IMR-90 (cell line): ENCODE measurements around the gene C1R. TPM values are rescaled to one million over a fixed set of nuclear protein-coding genes. Genes with fewer than 3 reads are reported as not detected.

Experiments used
- ATAC-seq: fragments of 200-7000 bp; cut with Tn5 transposase; 2 replicates; pipeline ENCODE4 v1.9.1; 2020; ENCODE audit warnings: low read depth, mild to moderate bottlenecking, moderate library complexity
- BruUV-seq: library from RNA; stranded (reverse); fragments of 400-500 nt; replicated peaks from 2 replicates; lab custom pipeline; 2021; lab: Mats Ljungman, UMichigan
- CTCF ChIA-PET: fragments of 300-600 bp; formaldehyde crosslinking; extraction: SDS; loops from one replicate; lab custom pipeline; 2021; ENCODE audit warnings: antibody characterized with exemption; lab: Yijun Ruan, JAX
- POLR2A ChIA-PET: fragments of 300-600 bp; sonication (Branson Sonifier 250); formaldehyde crosslinking; loops from one replicate; lab custom pipeline; 2022; ENCODE audit warnings: antibody characterized with exemption; ENCODE audit not compliant: unreplicated experiment; lab: Charles Lee
- DNase-seq: peaks from one replicate; pipeline ENCODE4 v3.0.0; 2013
- H2AFZ ChIP-seq: replicated peaks from 2 replicates; pipeline ENCODE3; 2013; ENCODE audit warnings: low read length, mild to moderate bottlenecking; ENCODE audit not compliant: poor library complexity
- H2AK5ac ChIP-seq: 2 replicates; pipeline ENCODE4 v1.6.1; 2013; ENCODE audit warnings: low read depth, low read length, inconsistent platforms
- H2AK9ac ChIP-seq: replicated peaks from 2 replicates; pipeline ENCODE3; 2013; ENCODE audit warnings: mild to moderate bottlenecking, low read depth, low read length, moderate library complexity; ENCODE audit not compliant: poor library complexity
- H2BK120ac ChIP-seq: 2 replicates; pipeline ENCODE4 v1.6.1; 2013; ENCODE audit warnings: low read depth, low read length, inconsistent platforms
- H2BK15ac ChIP-seq: 3 replicates; pipeline ENCODE4 v1.6.1; 2013; ENCODE audit warnings: low read depth, low read length, inconsistent platforms
- H2BK20ac ChIP-seq: 2 replicates; pipeline ENCODE4 v1.6.1; 2013; ENCODE audit warnings: low read depth, mild to moderate bottlenecking, inconsistent platforms, low read length, moderate library complexity
- H2BK5ac ChIP-seq: 2 replicates; pipeline ENCODE4 v1.6.1; 2013; ENCODE audit warnings: mild to moderate bottlenecking, low read depth, low read length, inconsistent platforms; ENCODE audit not compliant: poor library complexity, severe bottlenecking
- H3K14ac ChIP-seq: replicated peaks from 2 replicates; pipeline ENCODE4 v1.6.1; 2013; ENCODE audit warnings: low read depth, low read length, inconsistent platforms
- H3K18ac ChIP-seq: 2 replicates; pipeline ENCODE4 v1.6.1; 2013; ENCODE audit warnings: low read depth, low read length, control low read depth
- H3K23ac ChIP-seq: 2 replicates; pipeline ENCODE4 v1.6.1; 2013; ENCODE audit warnings: low read depth, low read length, inconsistent platforms
- H3K27ac ChIP-seq: 2 replicates; pipeline ENCODE4 v1.5.1; 2013; ENCODE audit warnings: mild to moderate bottlenecking, control low read depth, low read length; ENCODE audit not compliant: insufficient read depth
- H3K27me3 ChIP-seq: 2 replicates; pipeline ENCODE4 v1.6.1; 2013; ENCODE audit warnings: low read length; ENCODE audit not compliant: control insufficient read depth, insufficient read depth
- H3K36me3 ChIP-seq: 2 replicates; pipeline ENCODE4 v1.6.1; 2013; ENCODE audit warnings: low read length, mixed read lengths; ENCODE audit not compliant: control insufficient read depth, insufficient read depth
- H3K4ac ChIP-seq: 2 replicates; pipeline ENCODE4 v1.6.1; 2013; ENCODE audit warnings: low read depth, low read length, inconsistent platforms
- H3K4me1 ChIP-seq: 2 replicates; pipeline ENCODE4 v1.6.1; 2013; ENCODE audit warnings: low read length, mixed read lengths; ENCODE audit not compliant: control insufficient read depth, insufficient read depth
- H3K4me2 ChIP-seq: 2 replicates; pipeline ENCODE4 v1.6.1; 2013; ENCODE audit warnings: low read depth, mild to moderate bottlenecking, control low read depth, low read length, moderate library complexity
- H3K4me3 ChIP-seq: 2 replicates; pipeline ENCODE4 v1.5.1; 2013; ENCODE audit warnings: low read depth, mild to moderate bottlenecking, control low read depth, low read length, moderate library complexity; ENCODE audit not compliant: insufficient read depth
- H3K56ac ChIP-seq: 2 replicates; pipeline ENCODE4 v1.6.1; 2013; ENCODE audit warnings: low read length, inconsistent platforms; ENCODE audit not compliant: insufficient read depth; ENCODE audit errors: extremely low read depth
- H3K79me1 ChIP-seq, 2 experiments: 2 replicates each; pipeline ENCODE4 v1.6.1; 2013; ENCODE audit warnings: low read length in 2 of 2, inconsistent platforms in 1 of 2, low read depth in 1 of 2
- H3K9ac ChIP-seq: 2 replicates; pipeline ENCODE4 v1.6.1; 2013; ENCODE audit warnings: low read depth, low read length, control low read depth
- H3K9me1 ChIP-seq: 2 replicates; pipeline ENCODE4 v1.6.1; 2013; ENCODE audit warnings: low read length, inconsistent platforms; ENCODE audit not compliant: insufficient read depth
- H3K9me3 ChIP-seq: 2 replicates; pipeline ENCODE4 v1.6.1; 2013; ENCODE audit warnings: low read length; ENCODE audit not compliant: control insufficient read depth, insufficient read depth
- H4K20me1 ChIP-seq: 2 replicates; pipeline ENCODE4 v1.6.1; 2013; ENCODE audit warnings: low read length, inconsistent platforms; ENCODE audit not compliant: insufficient read depth
- H4K5ac ChIP-seq: 2 replicates; pipeline ENCODE4 v1.6.1; 2013; ENCODE audit warnings: mild to moderate bottlenecking, low read depth, low read length, control low read depth
- H4K8ac ChIP-seq, 2 experiments: 2 replicates each; pipeline ENCODE4 v1.6.1; 2013; ENCODE audit warnings: low read depth in 2 of 2, low read length in 2 of 2, control low read depth in 1 of 2, inconsistent platforms in 1 of 2
- H4K91ac ChIP-seq: 2 replicates; pipeline ENCODE4 v1.6.1; 2013; ENCODE audit warnings: low read depth, low read length, inconsistent platforms; ENCODE audit not compliant: insufficient read depth
- MAFK ChIP-seq: IDR thresholded peaks from 2 replicates; pipeline ENCODE4 v1.6.1; 2012; ENCODE audit warnings: low read depth, low read length, improper control_type of control experiment
- MXI1 ChIP-seq: IDR thresholded peaks from 2 replicates; pipeline ENCODE4 v1.6.1; 2012; ENCODE audit warnings: low read depth, mild to moderate bottlenecking, low read length, moderate library complexity, borderline replicate concordance
- NFE2L2 ChIP-seq: fragments of 150-350 bp; IDR thresholded peaks from 2 replicates; pipeline ENCODE4 v1.6.1; 2016; ENCODE audit warnings: low read depth, mild to moderate bottlenecking, low read length
- WGBS, 2 experiments: methylation state at CpG; one replicate each; pipeline versions ENCODE4 v1.1.5 to v1.1.7; 2013; ENCODE audit warnings: missing lambda C conversion rate in 2 of 2; ENCODE audit not compliant: insufficient read length in 1 of 2; ENCODE audit errors: extremely low coverage in 2 of 2; 5-methylcytosine and 5-hydroxymethylcytosine counted together
- dilution Hi-C: fragments of 300-500 bp; cut with HindIII; formaldehyde crosslinking; loops from one replicate; pipeline ENCODE4 v1.14.3; 2018; ENCODE audit warnings: low sequenced_read_pairs; ENCODE audit not compliant: unreplicated experiment
- in situ Hi-C: fragments of 300-500 bp; cut with MboI; formaldehyde crosslinking; loops from 3 replicates; pipeline ENCODE4 v1.14.3; 2019; ENCODE audit warnings: low sequenced_read_pairs, inconsistent platforms, mixed read lengths
- intact Hi-C: fragments of 100-400 bp; cut with micrococcal nuclease; formaldehyde crosslinking; loops from 2 replicates; pipeline ENCODE4 v1.10.0; 2022
- polyA plus RNA-seq, 3 experiments: library from polyadenylated mRNA; depleted of rRNA; stranded (reverse); fragments of >200 nt; gene quantifications; 2 replicates each; pipeline ENCODE4 v1.2.3, GENCODE V29; 2012; ENCODE audit warnings: low replicate concordance in 1 of 3
- total RNA-seq: library from RNA; depleted of rRNA; stranded (reverse); fragments of >200 nt; gene quantifications from 2 replicates; pipeline ENCODE4 v1.2.3, GENCODE V29; 2012
- TF ChIP-seq, protein P1 (sequence below): conservative IDR thresholded peaks from 2 replicates; pipeline ENCODE4 v1.5.1; 2012; ENCODE audit warnings: mild to moderate bottlenecking, low read depth, low read length, improper control_type of control experiment

C1R gene
- total and polyA plus RNA-seq, 2 of the 4 experiments (the other 2 are of a cell fraction), result 38.4 to 165 TPM

DNA sequence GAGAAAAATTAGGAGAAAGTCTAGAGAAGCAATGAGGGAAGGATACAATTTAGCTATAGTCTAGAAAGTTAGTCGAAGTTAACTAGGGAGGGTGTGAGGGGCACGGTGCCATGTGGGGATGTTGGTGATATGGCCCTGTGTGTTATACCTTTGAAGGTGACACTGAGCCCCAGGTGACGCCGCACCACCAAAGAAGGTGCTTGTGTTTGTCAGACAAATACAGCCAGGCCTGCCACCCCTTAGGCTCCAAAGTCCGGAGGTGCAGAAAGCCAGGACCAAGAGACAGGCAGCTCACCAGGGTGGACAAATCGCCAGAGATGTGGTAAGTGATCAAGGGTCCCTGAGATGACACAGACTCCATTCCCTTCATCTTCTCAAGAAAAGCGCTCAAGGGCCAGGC lies 30.6 kb downstream of the C1R start:
- Histone ChIP-seq H2BK15ac (peak overlapping the region; percentile 72; the same call in 2 of the 3 replicates), H2AFZ (no peak overlapping the region), H2AK5ac (peak overlapping the region; percentile 94), H2BK20ac (0 out of 2 replicates have a peak overlapping the region, but pooled peaks have one; percentile 16), H2BK120ac (peak overlapping the region; percentile 66; the same call in 1 of the 2 replicates), H3K23ac (peak overlapping the region; percentile 90; the same call in 1 of the 2 replicates), H3K4ac (peak overlapping the region; percentile 96), H3K9me3 (no peaks in the 10 kb centered on the region), H3K27me3 (no peaks in the 10 kb centered on the region), H3K36me3 (peaks cover 22% of the 10 kb centered on the region), H3K4me3 (no peak overlapping the region; the same call in 1 of the 2 replicates), H3K9ac (peak overlapping the region; percentile 82; the same call in 1 of the 2 replicates), H2AK9ac (no peak overlapping the region), H3K27ac (peak overlapping the region; percentile 26; the same call in 1 of the 2 replicates), H3K4me1 (peaks cover 7% of the 10 kb centered on the region), H4K20me1 (no peaks in the 10 kb centered on the region), H3K18ac (peak overlapping the region; percentile 88; the same call in 1 of the 2 replicates), H4K5ac (peak overlapping the region; percentile 35; the same call in 1 of the 2 replicates), H3K56ac (no peak overlapping the region), H3K9me1 (peaks cover 12% of the 10 kb centered on the region), H3K14ac (peak overlapping the region; percentile 97), H4K91ac (peak overlapping the region; percentile 62; the same call in 1 of the 2 replicates), H3K79me1 (peaks cover 4 to 10% of the 10 kb centered on the region in 2 experiments; a peak in 3 of 4 replicates), H3K4me2 (peak overlapping the region; percentile 74; the same call in 1 of the 2 replicates), H4K8ac (peak overlapping the region; percentile 80 to 91; a peak in 3 of 4 replicates), H2BK5ac (no peak overlapping the region)
- ATAC-seq (no peak), DNase-seq (no peak)
- BruUV-seq, result no TSS peak
- TF ChIP-seq NFE2L2, result no peak
- no peak for TF ChIP-seq MXI1
- no peak for TF ChIP-seq MAFK
- TF ChIP-seq, protein P1, sequence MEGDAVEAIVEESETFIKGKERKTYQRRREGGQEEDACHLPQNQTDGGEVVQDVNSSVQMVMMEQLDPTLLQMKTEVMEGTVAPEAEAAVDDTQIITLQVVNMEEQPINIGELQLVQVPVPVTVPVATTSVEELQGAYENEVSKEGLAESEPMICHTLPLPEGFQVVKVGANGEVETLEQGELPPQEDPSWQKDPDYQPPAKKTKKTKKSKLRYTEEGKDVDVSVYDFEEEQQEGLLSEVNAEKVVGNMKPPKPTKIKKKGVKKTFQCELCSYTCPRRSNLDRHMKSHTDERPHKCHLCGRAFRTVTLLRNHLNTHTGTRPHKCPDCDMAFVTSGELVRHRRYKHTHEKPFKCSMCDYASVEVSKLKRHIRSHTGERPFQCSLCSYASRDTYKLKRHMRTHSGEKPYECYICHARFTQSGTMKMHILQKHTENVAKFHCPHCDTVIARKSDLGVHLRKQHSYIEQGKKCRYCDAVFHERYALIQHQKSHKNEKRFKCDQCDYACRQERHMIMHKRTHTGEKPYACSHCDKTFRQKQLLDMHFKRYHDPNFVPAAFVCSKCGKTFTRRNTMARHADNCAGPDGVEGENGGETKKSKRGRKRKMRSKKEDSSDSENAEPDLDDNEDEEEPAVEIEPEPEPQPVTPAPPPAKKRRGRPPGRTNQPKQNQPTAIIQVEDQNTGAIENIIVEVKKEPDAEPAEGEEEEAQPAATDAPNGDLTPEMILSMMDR, result no peak
- ChIA-PET POLR2A (interaction anchor here (0.9 kb wide), 1 partner anchor 51 kb away, joined by 3 read pairs; no protein-coding TSS in a partner anchor), CTCF (interaction anchor here (0.8 to 2.3 kb wide), 3 partner anchors 32 to 51 kb away, joined by 5 to 9 read pairs (median 8); no protein-coding TSS in a partner anchor)
- intact Hi-C loops (loop anchor here (2.0 kb wide), 1 partner anchor 577 kb away; no protein-coding TSS in a partner anchor), dilution Hi-C loops (no loop called here), in situ Hi-C loops (loop anchor here (5.0 to 25.0 kb wide), 2 partner anchors 51 to 576 kb away; no protein-coding TSS in a partner anchor)
- 100% methylated on average over 1 of the region's 7 CpGs; no CpG with 5 or more reads in 1 of the 2 experiments for WGBS, 2 experiments
